IPS-18c (cell line): ENCODE measurements around the gene ASB17.

ENCODE experiments used
- H3K4me3 ChIP-seq: 2 replicates; pipeline ENCODE4 v1.7.0; 2013; ENCODE audit warnings: low read depth, mild to moderate bottlenecking, low read length, moderate library complexity; ENCODE audit not compliant: insufficient read depth
- H3K9me3 ChIP-seq: one replicate; pipeline ENCODE4 v1.6.1; 2013; ENCODE audit warnings: mild to moderate bottlenecking, low read length, moderate library complexity; ENCODE audit not compliant: control insufficient read depth, insufficient read depth

Gene ASB17

DNA sequence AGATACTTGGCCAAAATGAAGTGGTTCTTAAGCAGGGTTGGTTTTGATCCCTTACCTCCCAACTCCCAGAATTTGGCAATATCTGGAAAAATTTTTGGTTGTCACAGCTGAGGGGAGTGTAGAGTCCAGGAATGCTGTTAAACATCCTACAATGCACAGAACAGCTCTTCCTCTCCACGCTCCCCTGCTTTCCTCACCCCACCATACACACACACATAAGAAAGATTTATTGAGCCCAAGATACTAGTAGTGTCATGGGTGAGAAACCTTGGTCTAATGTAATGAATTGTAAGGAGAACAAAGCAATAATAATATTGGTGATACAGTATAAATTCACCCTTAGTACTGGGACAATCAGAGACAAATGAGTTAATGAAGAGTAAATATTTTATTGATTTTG is 47.8 kb downstream of the ASB17 start:
- no peak overlapping the region for H3K4me3 ChIP-seq
- no peaks in the 10 kb centered on the region for H3K9me3 ChIP-seq

- Histone ChIP-seq H3K4me3 (no peak overlapping the region), H3K9me3 (no peaks in the 10 kb centered on the region)
Measured at GRCh38 chr1:75879985-75880384, 52.2 kb downstream of the ASB17 start.

DNA sequence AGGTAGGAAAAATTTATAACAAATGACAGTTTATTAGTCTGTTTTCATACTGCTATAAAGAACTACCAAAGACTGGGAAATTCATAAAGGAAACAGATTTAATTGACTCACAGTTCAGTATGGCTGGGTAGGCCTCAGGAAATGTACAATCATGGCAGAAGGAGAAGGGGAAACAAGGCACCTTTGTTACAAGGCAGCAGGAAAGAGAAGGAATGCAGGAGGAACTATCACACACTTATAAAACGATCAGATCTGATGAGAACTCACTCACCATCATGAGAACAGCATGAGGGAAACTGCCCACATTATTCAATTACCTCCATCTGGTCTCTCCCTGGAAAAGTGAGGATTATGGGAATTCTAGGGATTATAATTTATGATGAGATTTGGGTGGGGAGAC is 61.3 kb downstream of the ASB17 start:
- peaks cover 3% of the 10 kb centered on the region for H3K9me3 ChIP-seq
- H3K4me3 ChIP-seq: no peak overlapping the region
